Natural killer cell (primary cell): Measurements from ENCODE around the gene UBE2R2. TPM values are rescaled to one million over a fixed set of nuclear protein-coding genes. Genes with fewer than 3 reads are reported as not detected.
A peak's percentile ranks its signal among the peaks of the same experiment; 100 is the strongest.
"Not testable (repeated sequence)": the region's sequence is repeated elsewhere in the genome, so short reads cannot be mapped to it uniquely, and the experiment has no call there.

Experiments used
- ATAC-seq, 3 donors: fragments of 150-1000 bp in 2 of 3; fragments of 200-7000 bp in 1 of 3; cut with Tn5 transposase; 1 replicate in 1 of 3; 2 replicates in 2 of 3; pipeline ENCODE4 v1.10.0; 2021; ENCODE audit warnings: mild to moderate bottlenecking in 2 of 3, moderate library complexity in 2 of 3
- DNase-seq, 2 donors: peaks; one replicate each; pipeline versions ENCODE4 v3.0.0 to v3.0.0-alpha.2; 2013 to 2021; ENCODE audit warnings: mixed read lengths in 1 of 2
- H3K27ac ChIP-seq: one replicate; pipeline ENCODE4 v1.5.1; 2013; ENCODE audit warnings: mild to moderate bottlenecking, low read length
- H3K27me3 ChIP-seq: one replicate; pipeline ENCODE4 v1.6.1; 2013; ENCODE audit warnings: low read length; ENCODE audit not compliant: control insufficient read depth, insufficient read depth
- H3K36me3 ChIP-seq: one replicate; pipeline ENCODE4 v1.6.1; 2013; ENCODE audit warnings: low read length; ENCODE audit not compliant: control insufficient read depth, insufficient read depth
- H3K4me1 ChIP-seq: one replicate; pipeline ENCODE4 v1.6.1; 2013; ENCODE audit warnings: low read length; ENCODE audit not compliant: control insufficient read depth, insufficient read depth
- H3K4me3 ChIP-seq: one replicate; pipeline ENCODE4 v1.5.1; 2013; ENCODE audit warnings: low read length
- H3K9me3 ChIP-seq: one replicate; pipeline ENCODE4 v1.6.1; 2013; ENCODE audit warnings: low read length; ENCODE audit not compliant: control insufficient read depth, insufficient read depth
- H3K27ac Mint-ChIP-seq, 2 donors: one replicate each; pipeline ENCODE4 v1.8.0; 2022; ENCODE audit warnings: mild to moderate bottlenecking in 2 of 2, mixed read lengths in 2 of 2, moderate library complexity in 1 of 2
- H3K27me3 Mint-ChIP-seq, 2 donors: one replicate each; pipeline ENCODE4 v1.8.0; 2022; ENCODE audit warnings: low read depth in 2 of 2, mixed read lengths in 2 of 2
- H3K36me3 Mint-ChIP-seq: one replicate; pipeline ENCODE4 v1.8.0; 2022; ENCODE audit warnings: mixed read lengths
- H3K4me1 Mint-ChIP-seq, 2 donors: one replicate each; pipeline ENCODE4 v1.8.0; 2022; ENCODE audit warnings: mixed read lengths in 2 of 2
- H3K4me3 Mint-ChIP-seq: one replicate; pipeline ENCODE4 v1.8.0; 2022; ENCODE audit warnings: mild to moderate bottlenecking, moderate library complexity, mixed read lengths
- H3K9me3 Mint-ChIP-seq, 2 donors: one replicate each; pipeline ENCODE4 v1.8.0; 2022; ENCODE audit warnings: mixed read lengths in 2 of 2
- WGBS: methylation state at CpG from one replicate; pipeline ENCODE4 v1.1.7; 2013; ENCODE audit warnings: missing lambda C conversion rate; ENCODE audit not compliant: insufficient coverage; 5-methylcytosine and 5-hydroxymethylcytosine counted together
- intact Hi-C: fragments of 100-400 bp; cut with micrococcal nuclease; formaldehyde crosslinking; loops from one replicate; pipeline ENCODE4 v1.14.2; 2022
- total RNA-seq, 4 donors: library from RNA; stranded (reverse); fragments of 120-200 nt in 1 of 4; gene quantifications; one replicate each; pipeline versions ENCODE4 v1.2.3 to v1.2.4, GENCODE V29; 2013 to 2022
- TF ChIP-seq, protein P1 (sequence below): fragments of 200-600 bp; IDR thresholded peaks from one replicate; pipeline ENCODE4 v1.8.0; 2022; ENCODE audit warnings: antibody characterized with exemption

Gene UBE2R2
- total RNA-seq, 3 donors from 2014 or later (not counting 1 experiment from before 2014, with no cell fraction given) = 31.2 to 36.0 (median 31.9) TPM

GRCh38 chr9:33782395-33783152 is 34.4 kb upstream of the UBE2R2 start:
- Histone ChIP-seq H3K4me1 (no peaks in the 10 kb centered on the region), H3K27ac (no peak overlapping the region), H3K4me3 (no peak overlapping the region), H3K27me3 (no peaks in the 10 kb centered on the region), H3K9me3 (no peaks in the 10 kb centered on the region), H3K36me3 (no peaks in the 10 kb centered on the region)
- DNase-seq (no peak), ATAC-seq (no peak)
- no peaks in the 10 kb centered on the region for H3K9me3 Mint-ChIP-seq
- peaks cover 5% of the 10 kb centered on the region in 2 donors for H3K4me1 Mint-ChIP-seq
- no peak overlapping the region for H3K27ac Mint-ChIP-seq
- 27% methylated on average over 3 of the region's 4 CpGs for WGBS
- peaks cover 6 to 15% of the 10 kb centered on the region in 2 donors for H3K27me3 Mint-ChIP-seq
- TF ChIP-seq, protein P1, sequence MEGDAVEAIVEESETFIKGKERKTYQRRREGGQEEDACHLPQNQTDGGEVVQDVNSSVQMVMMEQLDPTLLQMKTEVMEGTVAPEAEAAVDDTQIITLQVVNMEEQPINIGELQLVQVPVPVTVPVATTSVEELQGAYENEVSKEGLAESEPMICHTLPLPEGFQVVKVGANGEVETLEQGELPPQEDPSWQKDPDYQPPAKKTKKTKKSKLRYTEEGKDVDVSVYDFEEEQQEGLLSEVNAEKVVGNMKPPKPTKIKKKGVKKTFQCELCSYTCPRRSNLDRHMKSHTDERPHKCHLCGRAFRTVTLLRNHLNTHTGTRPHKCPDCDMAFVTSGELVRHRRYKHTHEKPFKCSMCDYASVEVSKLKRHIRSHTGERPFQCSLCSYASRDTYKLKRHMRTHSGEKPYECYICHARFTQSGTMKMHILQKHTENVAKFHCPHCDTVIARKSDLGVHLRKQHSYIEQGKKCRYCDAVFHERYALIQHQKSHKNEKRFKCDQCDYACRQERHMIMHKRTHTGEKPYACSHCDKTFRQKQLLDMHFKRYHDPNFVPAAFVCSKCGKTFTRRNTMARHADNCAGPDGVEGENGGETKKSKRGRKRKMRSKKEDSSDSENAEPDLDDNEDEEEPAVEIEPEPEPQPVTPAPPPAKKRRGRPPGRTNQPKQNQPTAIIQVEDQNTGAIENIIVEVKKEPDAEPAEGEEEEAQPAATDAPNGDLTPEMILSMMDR = no peak
- H3K36me3 Mint-ChIP-seq = no peaks in the 10 kb centered on the region
- H3K4me3 Mint-ChIP-seq = no peak overlapping the region
- intact Hi-C loops = no loop called here

DNA sequence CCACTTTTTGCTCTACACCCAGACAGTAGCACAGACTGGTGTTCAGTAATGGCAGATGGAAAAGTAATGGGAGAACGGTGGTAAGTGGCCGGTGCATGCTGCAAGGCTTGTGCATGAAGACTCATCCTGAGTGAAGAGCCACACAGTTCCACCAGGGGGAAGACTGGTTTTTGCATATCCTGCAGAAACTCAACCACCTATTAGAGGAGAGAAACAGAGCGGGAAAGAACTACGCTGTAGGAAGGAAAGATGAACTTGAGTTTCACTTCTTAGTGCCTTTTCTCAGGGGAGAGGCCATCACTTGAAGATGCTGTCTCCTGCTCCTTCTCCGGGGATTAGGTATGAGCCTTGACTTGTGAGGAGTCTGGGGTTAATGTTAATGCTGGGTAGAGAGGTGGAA is 31.0 kb upstream of the UBE2R2 start:
- TF ChIP-seq, protein P1 = no peak
- WGBS = 89% methylated on average over 5 of the region's 5 CpGs
- Mint-ChIP-seq H3K4me1 (no peaks in the 10 kb centered on the region), H3K9me3 (no peaks in the 10 kb centered on the region), H3K27ac (no peak overlapping the region), H3K27me3 (peaks cover 6 to 15% of the 10 kb centered on the region in 2 donors), H3K36me3 (no peaks in the 10 kb centered on the region), H3K4me3 (no peak overlapping the region)
- Histone ChIP-seq H3K36me3 (no peaks in the 10 kb centered on the region), H3K9me3 (no peaks in the 10 kb centered on the region), H3K4me1 (no peaks in the 10 kb centered on the region), H3K27ac (no peak overlapping the region), H3K4me3 (no peak overlapping the region), H3K27me3 (no peaks in the 10 kb centered on the region)
- peak in 1 of 2 donors; percentile 10 for DNase-seq
- intact Hi-C loops = no loop called here
- no peak for ATAC-seq

GRCh38 chr9:33786681-33787080 is 30.3 kb upstream of the UBE2R2 start:
- DNase-seq (no peak), ATAC-seq (no peak)
- Mint-ChIP-seq H3K36me3 (no peaks in the 10 kb centered on the region), H3K4me1 (no peaks in the 10 kb centered on the region), H3K27me3 (peaks cover 6 to 15% of the 10 kb centered on the region in 2 donors), H3K4me3 (no peak overlapping the region), H3K9me3 (no peaks in the 10 kb centered on the region), H3K27ac (no peak overlapping the region)
- no peaks in the 10 kb centered on the region for H3K36me3 ChIP-seq
- intact Hi-C loops = no loop called here
- TF ChIP-seq, protein P1 = no peak
- no peaks in the 10 kb centered on the region for H3K27me3 ChIP-seq
- no peak overlapping the region for H3K27ac ChIP-seq
- no peak overlapping the region for H3K4me3 ChIP-seq
- no peaks in the 10 kb centered on the region for H3K9me3 ChIP-seq
- 80% methylated on average over 2 of the region's 2 CpGs for WGBS
- no peaks in the 10 kb centered on the region for H3K4me1 ChIP-seq

GRCh38 chr9:33787839-33788238 is 29.1 kb upstream of the UBE2R2 start:
- Histone ChIP-seq H3K27ac (no peak overlapping the region), H3K4me1 (no peaks in the 10 kb centered on the region), H3K36me3 (no peaks in the 10 kb centered on the region), H3K27me3 (no peaks in the 10 kb centered on the region), H3K9me3 (no peaks in the 10 kb centered on the region), H3K4me3 (no peak overlapping the region)
- no peak overlapping the region for H3K27ac Mint-ChIP-seq
- intact Hi-C loops = no loop called here
- H3K4me3 Mint-ChIP-seq = no peak overlapping the region
- ATAC-seq (no peak), DNase-seq (no peak)
- no peaks in the 10 kb centered on the region for H3K4me1 Mint-ChIP-seq
- H3K36me3 Mint-ChIP-seq = no peaks in the 10 kb centered on the region
- no peaks in the 10 kb centered on the region for H3K9me3 Mint-ChIP-seq
- TF ChIP-seq, protein P1 = no peak
- 85% methylated on average over 1 of the region's 1 CpG for WGBS
- peaks cover 6 to 15% of the 10 kb centered on the region in 2 donors for H3K27me3 Mint-ChIP-seq

DNA sequence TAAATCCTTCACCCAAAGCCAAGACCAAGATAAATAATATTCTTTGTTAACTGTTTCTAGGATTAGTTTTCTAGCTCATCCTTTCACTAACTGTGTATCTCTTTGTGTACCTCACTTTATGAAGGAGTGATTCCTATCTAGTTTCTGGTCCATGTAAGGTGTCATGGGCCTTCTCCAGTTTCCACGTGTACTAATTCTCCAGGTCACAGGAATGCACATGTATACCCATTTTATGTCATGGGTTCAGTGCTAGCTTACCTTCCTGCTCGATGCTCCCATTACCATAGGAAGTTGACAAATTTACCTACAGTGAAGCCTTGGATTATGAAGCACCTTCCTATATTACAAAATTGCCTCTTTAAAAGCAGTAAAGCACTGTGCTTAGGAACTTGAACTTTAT is 27.5 kb upstream of the UBE2R2 start:
- H3K9me3 Mint-ChIP-seq, H3K4me1 Mint-ChIP-seq, DNase-seq, H3K36me3 Mint-ChIP-seq, H3K27ac ChIP-seq, H3K4me3 ChIP-seq, H3K9me3 ChIP-seq, H3K4me1 ChIP-seq, H3K27ac Mint-ChIP-seq, H3K36me3 ChIP-seq, ATAC-seq, H3K4me3 Mint-ChIP-seq, intact Hi-C loops, H3K27me3 ChIP-seq: not testable (repeated sequence)
- WGBS = 100% methylated on average over 2 of the region's 2 CpGs
- H3K27me3 Mint-ChIP-seq = peaks cover 13 to 15% of the 10 kb centered on the region in 2 donors
